ENCODE data around the gene WDR62.

WDR62 gene

GRCh38 chr19:36151144-36152018 lies 96.7 kb downstream of the WDR62 start:
- no peaks in the 10 kb centered on the region for H3K9me3 ChIP-seq (ENCODE audit: severe bottlenecking)
- no peak overlapping the region for H3K27ac ChIP-seq
- no peak for TF ChIP-seq CTCF (IDR thresholded peaks at IDR 0.05; ENCODE audit: low read depth, low read length)
- no peak for DNase-seq
- H3K36me3 ChIP-seq, result peaks cover 36% of the 10 kb centered on the region
- no peaks in the 10 kb centered on the region for H3K27me3 ChIP-seq (ENCODE audit: insufficient read depth, low read depth, severe bottlenecking)
- no peak overlapping the region for H3K4me3 ChIP-seq (ENCODE audit: low read depth, low read length)

DNA sequence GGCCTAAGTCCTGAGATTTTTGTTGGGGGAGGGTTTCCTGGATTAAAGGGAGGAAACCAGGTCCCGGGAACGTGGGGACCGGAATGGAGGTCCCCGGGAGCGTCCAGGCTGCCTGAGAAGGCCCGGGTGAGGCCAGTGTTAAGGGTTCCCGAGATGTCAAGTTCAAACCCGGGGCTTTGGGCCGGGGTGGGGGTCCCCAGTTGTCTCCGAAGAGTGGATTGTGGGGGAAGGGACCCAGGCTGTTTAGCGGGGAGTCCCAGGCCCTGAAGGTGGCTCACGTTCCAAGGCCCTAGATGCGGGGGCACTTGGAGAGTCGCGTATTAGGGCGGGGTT lies 97.3 kb downstream of the WDR62 start:
- no peak for TF ChIP-seq CTCF (IDR thresholded peaks at IDR 0.05; ENCODE audit: low read depth, low read length)
- Histone ChIP-seq H3K9me3 (ENCODE audit: severe bottlenecking) (no peaks in the 10 kb centered on the region), H3K4me3 (ENCODE audit: low read depth, low read length) (no peak overlapping the region), H3K36me3 (peaks cover 30% of the 10 kb centered on the region), H3K27me3 (ENCODE audit: insufficient read depth, low read depth, severe bottlenecking) (no peaks in the 10 kb centered on the region), H3K27ac (no peak overlapping the region)
- no peak for DNase-seq

DNA sequence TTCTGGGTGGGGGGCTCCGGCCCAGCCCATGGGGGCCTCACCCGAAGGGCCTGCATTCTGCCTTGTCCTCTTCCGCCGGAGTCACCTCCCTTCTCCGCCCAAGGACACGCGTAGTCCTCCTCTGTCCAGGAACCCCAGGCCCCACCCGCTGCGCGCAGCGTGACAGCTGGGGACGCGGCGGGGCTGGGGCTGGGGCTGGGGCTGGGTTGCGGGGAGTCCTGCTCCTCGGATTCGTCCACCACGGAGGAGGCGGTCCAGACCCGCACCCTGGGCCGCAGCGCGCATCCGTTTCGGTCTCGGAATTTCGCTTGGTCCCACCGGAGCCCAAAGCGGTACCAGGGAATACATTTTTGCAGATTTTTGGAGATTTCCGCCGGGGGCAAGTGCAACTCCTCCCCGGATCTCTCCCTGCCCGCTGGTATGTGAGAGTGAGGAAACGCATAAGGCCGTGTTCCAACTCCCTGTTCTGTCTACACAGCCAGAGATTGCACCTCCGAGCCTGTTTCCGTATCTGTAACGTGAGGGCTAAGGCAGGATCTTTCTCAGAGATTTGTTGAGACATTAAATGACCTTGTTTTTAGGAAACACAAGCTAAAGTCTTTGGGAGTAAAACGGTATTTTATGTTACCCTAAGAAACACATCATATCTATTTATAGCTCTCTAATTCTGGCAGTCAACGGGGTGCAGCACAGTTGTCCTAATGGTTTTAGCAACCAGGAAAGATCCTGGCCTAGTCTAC lies 97.8 kb downstream of the WDR62 start, which contains the start of gene COX7A1:
TSS of gene COX7A1 (minus strand) at position 96 of the 740 bp plus-strand sequence. CDS start at position 56, 40 bp downstream.
- Histone ChIP-seq H3K4me3 (ENCODE audit: low read depth, low read length) (no peak within 1 kb of the TSS), H3K27ac (no peak within 1 kb of the TSS), H3K9me3 (ENCODE audit: severe bottlenecking) (no peaks in the 10 kb centered on the region), H3K36me3 (peaks cover 24% of the 10 kb centered on the region), H3K27me3 (ENCODE audit: insufficient read depth, low read depth, severe bottlenecking) (no peaks in the 10 kb centered on the region)
- TF ChIP-seq CTCF (IDR thresholded peaks at IDR 0.05; ENCODE audit: low read depth, low read length), result no peak
- DNase-seq, result no peak

DNA sequence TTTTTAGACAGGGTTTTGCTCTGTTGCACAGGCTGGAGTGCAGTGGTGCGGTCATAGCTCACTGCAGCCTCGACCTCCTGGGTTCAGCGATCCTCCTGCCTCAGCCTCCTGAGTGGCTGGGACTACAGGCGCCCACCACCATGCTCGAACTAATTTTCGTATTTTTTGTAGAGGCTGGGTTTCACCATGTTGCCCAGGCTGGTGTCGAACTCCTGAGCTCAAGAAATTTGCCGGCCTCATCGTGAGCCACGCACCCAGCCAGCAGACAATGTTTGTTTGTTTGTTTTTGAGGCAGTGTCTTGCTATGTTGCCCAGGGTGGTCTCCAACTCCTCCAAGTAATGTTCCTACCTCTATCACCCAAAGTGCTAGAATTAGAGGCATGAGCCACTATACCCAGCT lies 98.4 kb downstream of the WDR62 start:
- Histone ChIP-seq H3K27ac (no peak overlapping the region), H3K4me3 (ENCODE audit: low read depth, low read length) (no peak overlapping the region), H3K9me3 (ENCODE audit: severe bottlenecking) (no peaks in the 10 kb centered on the region), H3K36me3 (peaks cover 24% of the 10 kb centered on the region), H3K27me3 (ENCODE audit: insufficient read depth, low read depth, severe bottlenecking) (no peaks in the 10 kb centered on the region)
- DNase-seq, result no peak
- TF ChIP-seq CTCF (IDR thresholded peaks at IDR 0.05; ENCODE audit: low read depth, low read length), result no peak
